Measurements from ENCODE around the gene ENPP3.

Gene ENPP3

GRCh38 chr6:131740161-131740560 lies 103.1 kb downstream of the ENPP3 start:
- H3K27ac ChIP-seq (replicated peaks; ENCODE audit: low read length), result no peak overlapping the region

GRCh38 chr6:131741688-131742393 lies 104.7 kb downstream of the ENPP3 start:
- no peak overlapping the region for H3K9ac ChIP-seq (ENCODE audit: low read depth, low read length, poor library complexity)
- H3K79me1 ChIP-seq (ENCODE audit: low read depth, low read length), result no peaks in the 10 kb centered on the region
- no peak overlapping the region for H2BK120ac ChIP-seq (ENCODE audit: low read depth, low read length)
- no peak overlapping the region for H3K27ac ChIP-seq (replicated peaks; ENCODE audit: low read length)
- H2BK12ac ChIP-seq (ENCODE audit: low read length), result no peak overlapping the region
- no peaks in the 10 kb centered on the region for H3K9me3 ChIP-seq (replicated peaks in 1 of 2; ENCODE audit: control insufficient read depth in 2 of 2, insufficient read depth in 1 of 2, low read depth in 1 of 2, low read length in 2 of 2)
- no peak overlapping the region for H2AK5ac ChIP-seq (ENCODE audit: low read depth, low read length)
- H3K4me3 ChIP-seq (ENCODE audit: low read length in 2 of 2), result no peak overlapping the region
- H4K8ac ChIP-seq (ENCODE audit: low read depth, low read length), result no peak overlapping the region
- no peak overlapping the region for H2AFZ ChIP-seq (ENCODE audit: low read length)
- H2BK5ac ChIP-seq (ENCODE audit: low read length), result no peak overlapping the region
- H3K36me3 ChIP-seq (replicated peaks in 1 of 2; ENCODE audit: control insufficient read depth in 2 of 2, insufficient read depth in 2 of 2, low read length in 2 of 2), result no peaks in the 10 kb centered on the region
- no peaks in the 10 kb centered on the region for H3K27me3 ChIP-seq (ENCODE audit: control insufficient read depth in 3 of 3, insufficient read depth in 3 of 3, low read depth in 1 of 3, low read length in 3 of 3)
- H3K4ac ChIP-seq (ENCODE audit: low read length), result no peak overlapping the region
- no peaks in the 10 kb centered on the region for H3K4me1 ChIP-seq (ENCODE audit: control insufficient read depth in 2 of 2, insufficient read depth in 1 of 2, low read depth in 1 of 2, low read length in 2 of 2)
- no peak overlapping the region for H3K4me2 ChIP-seq (ENCODE audit: insufficient read depth, low read length, poor library complexity, severe bottlenecking)
- H4K91ac ChIP-seq (ENCODE audit: low read depth, low read length, poor library complexity), result no peak overlapping the region
- no peak overlapping the region for H2BK15ac ChIP-seq (ENCODE audit: low read length)
- no peak overlapping the region for H3K14ac ChIP-seq (ENCODE audit: low read length)
- DNase-seq (ENCODE audit: low spot score), result no peak
- no peak overlapping the region for H3K18ac ChIP-seq (ENCODE audit: low read length)
- no CpG with 5 or more reads among the region's 3 CpGs for WGBS, 2 donors (ENCODE audit: extremely low coverage in 2 of 2, insufficient read length in 2 of 2, insufficient replicate concordance in 1 of 2)
- no peak overlapping the region for H3K23ac ChIP-seq (ENCODE audit: low read depth, low read length, poor library complexity)

More at GRCh38 chr6:131740161-131740560, 103.1 kb downstream of the ENPP3 start:
- H4K91ac ChIP-seq (ENCODE audit: low read depth, low read length, poor library complexity), result no peak overlapping the region
- no peak overlapping the region for H2AFZ ChIP-seq (ENCODE audit: low read length)
- no CpG with 5 or more reads among the region's 4 CpGs for WGBS, 2 donors (ENCODE audit: extremely low coverage in 2 of 2, insufficient read length in 2 of 2, insufficient replicate concordance in 1 of 2)
- H3K14ac ChIP-seq (ENCODE audit: low read length), result no peak overlapping the region
- H3K18ac ChIP-seq (ENCODE audit: low read length), result no peak overlapping the region
- no peak for DNase-seq (ENCODE audit: low spot score)
- no peak overlapping the region for H2BK12ac ChIP-seq (ENCODE audit: low read length)
- H2BK5ac ChIP-seq (ENCODE audit: low read length), result no peak overlapping the region
- H2AK5ac ChIP-seq (ENCODE audit: low read depth, low read length), result no peak overlapping the region
- H2BK120ac ChIP-seq (ENCODE audit: low read depth, low read length), result no peak overlapping the region
- H3K9me3 ChIP-seq (replicated peaks in 1 of 2; ENCODE audit: control insufficient read depth in 2 of 2, insufficient read depth in 1 of 2, low read depth in 1 of 2, low read length in 2 of 2), result no peaks in the 10 kb centered on the region
- no peak overlapping the region for H3K9ac ChIP-seq (ENCODE audit: low read depth, low read length, poor library complexity)
- H4K8ac ChIP-seq (ENCODE audit: low read depth, low read length), result no peak overlapping the region
- H3K4me1 ChIP-seq (ENCODE audit: control insufficient read depth in 2 of 2, insufficient read depth in 1 of 2, low read depth in 1 of 2, low read length in 2 of 2), result no peaks in the 10 kb centered on the region
- no peaks in the 10 kb centered on the region for H3K27me3 ChIP-seq (ENCODE audit: control insufficient read depth in 3 of 3, insufficient read depth in 3 of 3, low read depth in 1 of 3, low read length in 3 of 3)
- H3K4me3 ChIP-seq (ENCODE audit: low read length in 2 of 2), result no peak overlapping the region
- no peak overlapping the region for H2BK15ac ChIP-seq (ENCODE audit: low read length)
- no peak overlapping the region for H3K4ac ChIP-seq (ENCODE audit: low read length)
- H3K79me1 ChIP-seq (ENCODE audit: low read depth, low read length), result no peaks in the 10 kb centered on the region
- H3K36me3 ChIP-seq (replicated peaks in 1 of 2; ENCODE audit: control insufficient read depth in 2 of 2, insufficient read depth in 2 of 2, low read length in 2 of 2), result no peaks in the 10 kb centered on the region
- H3K4me2 ChIP-seq (ENCODE audit: insufficient read depth, low read length, poor library complexity, severe bottlenecking), result no peak overlapping the region
- no peak overlapping the region for H3K23ac ChIP-seq (ENCODE audit: low read depth, low read length, poor library complexity)

- H3K4me3 ChIP-seq (ENCODE audit: low read length in 2 of 2), result no peak overlapping the region
- WGBS, 2 donors (ENCODE audit: extremely low coverage in 2 of 2, insufficient read length in 2 of 2, insufficient replicate concordance in 1 of 2), result no CpG with 5 or more reads among the region's 6 CpGs
- H4K8ac ChIP-seq (ENCODE audit: low read depth, low read length), result no peak overlapping the region
- no peak overlapping the region for H4K91ac ChIP-seq (ENCODE audit: low read depth, low read length, poor library complexity)
- no peak overlapping the region for H2BK15ac ChIP-seq (ENCODE audit: low read length)
- no peak for DNase-seq (ENCODE audit: low spot score)
- H3K27ac ChIP-seq (replicated peaks; ENCODE audit: low read length), result no peak overlapping the region
- H3K14ac ChIP-seq (ENCODE audit: low read length), result no peak overlapping the region
- H3K4ac ChIP-seq (ENCODE audit: low read length), result no peak overlapping the region
- H3K9me3 ChIP-seq (replicated peaks in 1 of 2; ENCODE audit: control insufficient read depth in 2 of 2, insufficient read depth in 1 of 2, low read depth in 1 of 2, low read length in 2 of 2), result no peaks in the 10 kb centered on the region
- no peaks in the 10 kb centered on the region for H3K27me3 ChIP-seq (ENCODE audit: control insufficient read depth in 3 of 3, insufficient read depth in 3 of 3, low read depth in 1 of 3, low read length in 3 of 3)
- H3K18ac ChIP-seq (ENCODE audit: low read length), result no peak overlapping the region
- H3K79me1 ChIP-seq (ENCODE audit: low read depth, low read length), result no peaks in the 10 kb centered on the region
- no peak overlapping the region for H3K23ac ChIP-seq (ENCODE audit: low read depth, low read length, poor library complexity)
- H3K9ac ChIP-seq (ENCODE audit: low read depth, low read length, poor library complexity), result no peak overlapping the region
- no peaks in the 10 kb centered on the region for H3K4me1 ChIP-seq (ENCODE audit: control insufficient read depth in 2 of 2, insufficient read depth in 1 of 2, low read depth in 1 of 2, low read length in 2 of 2)
- peak overlapping the region; percentile 5 for H2AFZ ChIP-seq (ENCODE audit: low read length)
- no peak overlapping the region for H3K4me2 ChIP-seq (ENCODE audit: insufficient read depth, low read length, poor library complexity, severe bottlenecking)
- no peak overlapping the region for H2BK5ac ChIP-seq (ENCODE audit: low read length)
- H3K36me3 ChIP-seq (replicated peaks in 1 of 2; ENCODE audit: control insufficient read depth in 2 of 2, insufficient read depth in 2 of 2, low read length in 2 of 2), result no peaks in the 10 kb centered on the region
- H2BK12ac ChIP-seq (ENCODE audit: low read length), result no peak overlapping the region
- no peak overlapping the region for H2BK120ac ChIP-seq (ENCODE audit: low read depth, low read length)
- no peak overlapping the region for H2AK5ac ChIP-seq (ENCODE audit: low read depth, low read length)
Observed at GRCh38 chr6:131744432-131745287, 107.6 kb downstream of the ENPP3 start.

GRCh38 chr6:131745476-131745875 lies 108.4 kb downstream of the ENPP3 start:
- Histone ChIP-seq H3K14ac (ENCODE audit: low read length) (no peak overlapping the region), H4K91ac (ENCODE audit: low read depth, low read length, poor library complexity) (no peak overlapping the region), H2BK15ac (ENCODE audit: low read length) (no peak overlapping the region), H3K18ac (ENCODE audit: low read length) (no peak overlapping the region), H2AK5ac (ENCODE audit: low read depth, low read length) (no peak overlapping the region), H3K23ac (ENCODE audit: low read depth, low read length, poor library complexity) (no peak overlapping the region), H3K79me1 (ENCODE audit: low read depth, low read length) (no peaks in the 10 kb centered on the region), H3K4me3 (ENCODE audit: low read length in 2 of 2) (no peak overlapping the region), H3K27ac (replicated peaks; ENCODE audit: low read length) (no peak overlapping the region), H2BK5ac (ENCODE audit: low read length) (no peak overlapping the region), H3K4me1 (ENCODE audit: control insufficient read depth in 2 of 2, insufficient read depth in 1 of 2, low read depth in 1 of 2, low read length in 2 of 2) (no peaks in the 10 kb centered on the region), H3K9ac (ENCODE audit: low read depth, low read length, poor library complexity) (no peak overlapping the region), H3K4ac (ENCODE audit: low read length) (no peak overlapping the region), H2BK120ac (ENCODE audit: low read depth, low read length) (no peak overlapping the region), H2AFZ (ENCODE audit: low read length) (no peak overlapping the region), H3K36me3 (replicated peaks in 1 of 2; ENCODE audit: control insufficient read depth in 2 of 2, insufficient read depth in 2 of 2, low read length in 2 of 2) (no peaks in the 10 kb centered on the region), H3K27me3 (ENCODE audit: control insufficient read depth in 3 of 3, insufficient read depth in 3 of 3, low read depth in 1 of 3, low read length in 3 of 3) (no peaks in the 10 kb centered on the region), H3K4me2 (ENCODE audit: insufficient read depth, low read length, poor library complexity, severe bottlenecking) (no peak overlapping the region), H3K9me3 (replicated peaks in 1 of 2; ENCODE audit: control insufficient read depth in 2 of 2, insufficient read depth in 1 of 2, low read depth in 1 of 2, low read length in 2 of 2) (no peaks in the 10 kb centered on the region), H2BK12ac (ENCODE audit: low read length) (no peak overlapping the region), H4K8ac (ENCODE audit: low read depth, low read length) (no peak overlapping the region)
- no CpG with 5 or more reads among the region's 5 CpGs for WGBS, 2 donors (ENCODE audit: extremely low coverage in 2 of 2, insufficient read length in 2 of 2, insufficient replicate concordance in 1 of 2)
- no peak for DNase-seq (ENCODE audit: low spot score)

Measured in neuronal stem cell (in vitro differentiated cells).